ENCODE results near the gene TGFBR3L. TPM values are rescaled to one million over a fixed set of nuclear protein-coding genes. Genes with fewer than 3 reads are reported as not detected.

Gene TGFBR3L
- total RNA-seq, 2 experiments from 2014 or later: 0.13 to 0.61 TPM

DNA sequence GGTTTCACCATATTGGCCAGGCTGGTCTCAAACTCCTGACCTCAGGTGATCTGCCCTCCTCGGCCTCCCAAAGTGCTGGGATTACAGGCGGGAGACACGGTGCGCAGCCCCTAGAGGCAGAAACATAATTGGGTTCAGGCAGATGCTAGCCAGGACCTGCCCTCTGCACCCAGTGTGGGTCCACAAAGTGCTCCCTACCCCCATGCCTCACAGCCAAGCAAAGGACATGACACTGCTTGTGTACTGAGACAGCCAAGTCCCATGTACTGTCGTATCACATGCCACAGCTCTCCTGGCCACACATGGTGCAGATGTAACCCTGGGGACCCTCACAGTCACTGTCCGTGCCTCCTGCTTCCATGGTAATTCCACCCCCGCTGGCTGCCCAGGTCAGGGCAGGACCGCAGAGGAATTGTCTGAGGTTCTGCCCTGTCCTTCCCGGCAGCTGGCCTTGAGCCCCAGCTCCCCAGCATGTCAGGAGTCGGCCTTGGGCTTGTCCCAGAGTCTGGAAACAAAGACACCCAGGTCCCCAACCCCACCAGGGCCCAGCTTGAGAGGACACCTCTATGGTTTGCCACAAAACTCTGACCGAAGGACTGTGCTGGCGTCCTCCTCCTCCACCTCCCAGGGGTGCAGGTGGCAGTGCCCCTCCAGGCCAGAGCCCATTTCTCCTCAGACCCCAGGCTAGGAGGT is 48.1 kb upstream of the TGFBR3L start:
- Histone ChIP-seq H2AFZ (ENCODE audit: low read length) (no peak overlapping the region), H4K20me1 (ENCODE audit: insufficient read depth, low read length) (no peaks in the 10 kb centered on the region), H3K36me3 (ENCODE audit: insufficient read depth, low read length) (no peaks in the 10 kb centered on the region), H3K4me1 (ENCODE audit: insufficient read depth, low read length, poor library complexity, severe bottlenecking) (peaks cover 36% of the 10 kb centered on the region), H3K4me3 (ENCODE audit: low read depth, low read length, poor library complexity, severe bottlenecking) (no peak overlapping the region), H3K27ac (ENCODE audit: low read depth, low read length, poor library complexity, severe bottlenecking) (no peak overlapping the region), H3K9me3 (ENCODE audit: low read length) (no peaks in the 10 kb centered on the region), H3K79me2 (ENCODE audit: insufficient read depth, low read depth, low read length) (no peaks in the 10 kb centered on the region), H3K9me2 (ENCODE audit: insufficient read depth, low read length) (no peaks in the 10 kb centered on the region), H3K4me2 (ENCODE audit: low read length) (no peak overlapping the region)
- ChIA-PET CTCF (ENCODE audit: unreplicated experiment) (no interaction called here), POLR2A (no interaction called here)
- DNase-seq (ENCODE audit: low spot score): no peak
- TF ChIP-seq, protein P1, sequence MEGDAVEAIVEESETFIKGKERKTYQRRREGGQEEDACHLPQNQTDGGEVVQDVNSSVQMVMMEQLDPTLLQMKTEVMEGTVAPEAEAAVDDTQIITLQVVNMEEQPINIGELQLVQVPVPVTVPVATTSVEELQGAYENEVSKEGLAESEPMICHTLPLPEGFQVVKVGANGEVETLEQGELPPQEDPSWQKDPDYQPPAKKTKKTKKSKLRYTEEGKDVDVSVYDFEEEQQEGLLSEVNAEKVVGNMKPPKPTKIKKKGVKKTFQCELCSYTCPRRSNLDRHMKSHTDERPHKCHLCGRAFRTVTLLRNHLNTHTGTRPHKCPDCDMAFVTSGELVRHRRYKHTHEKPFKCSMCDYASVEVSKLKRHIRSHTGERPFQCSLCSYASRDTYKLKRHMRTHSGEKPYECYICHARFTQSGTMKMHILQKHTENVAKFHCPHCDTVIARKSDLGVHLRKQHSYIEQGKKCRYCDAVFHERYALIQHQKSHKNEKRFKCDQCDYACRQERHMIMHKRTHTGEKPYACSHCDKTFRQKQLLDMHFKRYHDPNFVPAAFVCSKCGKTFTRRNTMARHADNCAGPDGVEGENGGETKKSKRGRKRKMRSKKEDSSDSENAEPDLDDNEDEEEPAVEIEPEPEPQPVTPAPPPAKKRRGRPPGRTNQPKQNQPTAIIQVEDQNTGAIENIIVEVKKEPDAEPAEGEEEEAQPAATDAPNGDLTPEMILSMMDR (conservative IDR thresholded peaks at IDR 0.05; ENCODE audit: low read length): no peak
- TF ChIP-seq EZH2phosphoT487 (IDR thresholded peaks at IDR 0.05; ENCODE audit: borderline replicate concordance, low read depth, low read length): no peak
- intact Hi-C loops (cut with micrococcal nuclease; ENCODE audit: unreplicated experiment): no loop called here
- BruUV-seq (replicated peaks): no TSS peak

DNA sequence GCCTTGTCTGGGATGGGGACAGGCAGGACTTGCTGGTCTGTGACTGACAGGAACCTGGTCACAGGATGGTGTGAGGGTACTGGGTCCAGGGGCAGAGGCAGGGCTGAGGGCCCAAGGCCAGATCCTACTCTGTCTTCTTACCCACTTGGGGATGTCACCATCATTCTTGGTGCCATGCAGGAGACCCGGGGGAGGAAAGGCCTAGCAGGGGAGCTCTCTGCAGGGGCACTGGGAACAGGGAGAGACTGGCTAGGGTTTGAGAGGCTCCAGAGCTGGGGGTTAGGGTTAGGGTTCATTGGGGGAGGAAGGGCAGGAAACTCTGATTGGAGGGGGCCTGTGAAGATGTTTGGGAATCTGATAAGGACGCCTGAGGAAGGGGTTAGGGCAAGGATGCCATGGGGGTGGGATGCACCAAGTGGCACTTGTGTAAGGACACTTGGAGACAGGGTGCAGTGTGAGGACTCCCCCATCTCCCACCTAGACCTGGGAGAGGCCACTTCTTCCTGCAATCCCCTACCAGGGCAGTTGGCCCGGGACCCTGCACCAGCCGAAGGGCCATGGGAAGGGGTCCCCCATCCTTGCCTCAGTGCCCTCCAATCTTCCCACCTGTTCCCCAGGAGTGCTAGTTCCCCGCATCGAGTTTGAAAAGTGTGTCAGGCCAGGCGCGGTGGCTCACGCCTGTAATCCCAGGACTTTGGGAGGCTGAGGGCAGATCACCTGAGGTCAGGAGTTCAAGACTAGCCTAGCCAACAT is 47.4 kb upstream of the TGFBR3L start:
- POLR2A ChIA-PET: no interaction called here
- no peak for DNase-seq (ENCODE audit: low spot score)
- Histone ChIP-seq H3K9me2 (ENCODE audit: insufficient read depth, low read length) (no peaks in the 10 kb centered on the region), H3K79me2 (ENCODE audit: insufficient read depth, low read depth, low read length) (no peaks in the 10 kb centered on the region), H3K4me2 (ENCODE audit: low read length) (no peak overlapping the region), H2AFZ (ENCODE audit: low read length) (no peak overlapping the region), H3K4me3 (ENCODE audit: low read depth, low read length, poor library complexity, severe bottlenecking) (no peak overlapping the region), H3K4me1 (ENCODE audit: insufficient read depth, low read length, poor library complexity, severe bottlenecking) (peaks cover 37% of the 10 kb centered on the region), H3K9me3 (ENCODE audit: low read length) (no peaks in the 10 kb centered on the region), H3K27ac (ENCODE audit: low read depth, low read length, poor library complexity, severe bottlenecking) (no peak overlapping the region), H4K20me1 (ENCODE audit: insufficient read depth, low read length) (no peaks in the 10 kb centered on the region), H3K36me3 (ENCODE audit: insufficient read depth, low read length) (no peaks in the 10 kb centered on the region)
- CTCF ChIA-PET (ENCODE audit: unreplicated experiment): interaction anchor here (0.6 kb wide), 1 partner anchor 59 kb away, joined by 3 read pairs; no protein-coding TSS in a partner anchor
- TF ChIP-seq EZH2phosphoT487 (IDR thresholded peaks at IDR 0.05; ENCODE audit: borderline replicate concordance, low read depth, low read length): no peak
- TF ChIP-seq, protein P1 (conservative IDR thresholded peaks at IDR 0.05; ENCODE audit: low read length): no peak
- BruUV-seq (replicated peaks): no TSS peak
- intact Hi-C loops (cut with micrococcal nuclease; ENCODE audit: unreplicated experiment): no loop called here

DNA sequence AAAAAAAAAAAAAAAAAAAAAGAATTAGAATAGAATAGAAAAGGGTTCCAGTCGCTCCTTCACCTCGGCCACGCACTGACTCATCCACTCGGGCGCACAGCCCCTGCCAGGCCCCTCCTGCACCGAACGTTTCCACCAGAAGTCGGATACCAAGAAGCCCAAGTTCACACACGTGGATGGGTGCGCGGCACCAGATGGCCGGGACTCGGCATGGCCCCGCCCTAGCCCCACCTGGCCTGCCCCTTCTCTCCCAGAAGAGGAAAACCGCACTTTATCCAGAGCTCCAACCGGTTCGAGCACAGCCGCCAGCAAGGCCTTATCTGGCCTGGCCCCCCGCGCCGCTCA is 46.3 kb upstream of the TGFBR3L start:
- Histone ChIP-seq H3K4me2 (ENCODE audit: low read length) (peak overlapping the region; percentile 84), H3K79me2 (ENCODE audit: insufficient read depth, low read depth, low read length) (no peaks in the 10 kb centered on the region), H4K20me1 (ENCODE audit: insufficient read depth, low read length) (no peaks in the 10 kb centered on the region), H3K4me3 (ENCODE audit: low read depth, low read length, poor library complexity, severe bottlenecking) (peak overlapping the region; percentile 65), H3K9me3 (ENCODE audit: low read length) (no peaks in the 10 kb centered on the region), H3K4me1 (ENCODE audit: insufficient read depth, low read length, poor library complexity, severe bottlenecking) (peaks cover 40% of the 10 kb centered on the region), H3K27ac (ENCODE audit: low read depth, low read length, poor library complexity, severe bottlenecking) (no peak overlapping the region), H2AFZ (ENCODE audit: low read length) (peak overlapping the region; percentile 17; the same call in 1 of the 2 replicates), H3K36me3 (ENCODE audit: insufficient read depth, low read length) (no peaks in the 10 kb centered on the region), H3K9me2 (ENCODE audit: insufficient read depth, low read length) (no peaks in the 10 kb centered on the region)
- no peak for DNase-seq (ENCODE audit: low spot score)
- BruUV-seq (replicated peaks): no TSS peak
- POLR2A ChIA-PET: interaction anchor here (1.2 kb wide), 1 partner anchor 52 kb away, joined by 3 read pairs; the partner anchor contains the start of gene SNAPC2
- CTCF ChIA-PET (ENCODE audit: unreplicated experiment): interaction anchor here (1.8 kb wide), 1 partner anchor 53 kb away, joined by 6 read pairs; no protein-coding TSS in a partner anchor
- intact Hi-C loops (cut with micrococcal nuclease; ENCODE audit: unreplicated experiment): no loop called here
- TF ChIP-seq, protein P1 (conservative IDR thresholded peaks at IDR 0.05; ENCODE audit: low read length): no peak
- no peak for TF ChIP-seq EZH2phosphoT487 (IDR thresholded peaks at IDR 0.05; ENCODE audit: borderline replicate concordance, low read depth, low read length)

All from OCI-LY7 (cell line).